Upper lobe of right lung (tissue), 1 donor: ENCODE data around the gene TTC34. TPM values are rescaled to one million over a fixed set of nuclear protein-coding genes. Genes with fewer than 3 reads are reported as not detected.

Experiments
- ATAC-seq: fragments of 200-7000 bp; cut with Tn5 transposase; one replicate; pipeline ENCODE4 v1.9.1; 2020; ENCODE audit warnings: mild to moderate bottlenecking, moderate library complexity
- DNase-seq: peaks from one replicate; pipeline ENCODE4 v3.0.0-alpha.2; 2020
- H3K27ac ChIP-seq: fragments of 200-600 bp; one replicate; pipeline ENCODE4 v1.8.0; 2022
- H3K27me3 ChIP-seq: fragments of 200-600 bp; one replicate; pipeline ENCODE4 v1.8.0; 2022; ENCODE audit warnings: mild to moderate bottlenecking
- H3K36me3 ChIP-seq: fragments of 200-600 bp; one replicate; pipeline ENCODE4 v1.8.0; 2022
- H3K4me1 ChIP-seq: fragments of 200-600 bp; one replicate; pipeline ENCODE4 v1.8.0; 2022
- H3K4me3 ChIP-seq: fragments of 200-600 bp; one replicate; pipeline ENCODE4 v1.8.0; 2022; ENCODE audit warnings: mild to moderate bottlenecking
- H3K9me3 ChIP-seq: fragments of 200-600 bp; one replicate; pipeline ENCODE4 v1.8.0; 2022
- intact Hi-C: fragments of 100-400 bp; cut with DNase I; formaldehyde crosslinking; loops from one replicate; pipeline ENCODE4 v1.11.0; 2022
- total RNA-seq: library from RNA; stranded (reverse); fragmentation: NEBNext Ultra II Directional; extraction: Animal tissue kit (Norgen Biotek cat#: 25700); gene quantifications from one replicate; pipeline ENCODE4 v1.2.1, GENCODE V29; 2021
- TF ChIP-seq, protein P1 (sequence below): fragments of 200-600 bp; IDR thresholded peaks from one replicate; pipeline ENCODE4 v1.8.0; 2022; ENCODE audit warnings: antibody characterized with exemption
- donor health status: DM: no; HTN: yes; CAD: no; lungs with severe emphysema.

TTC34 gene
- total RNA-seq, 1 donor from 2014 or later, result 1.3 TPM

GRCh38 chr1:2795926-2796325 lies 5.6 kb downstream of the TTC34 start:
- TF ChIP-seq, protein P1, sequence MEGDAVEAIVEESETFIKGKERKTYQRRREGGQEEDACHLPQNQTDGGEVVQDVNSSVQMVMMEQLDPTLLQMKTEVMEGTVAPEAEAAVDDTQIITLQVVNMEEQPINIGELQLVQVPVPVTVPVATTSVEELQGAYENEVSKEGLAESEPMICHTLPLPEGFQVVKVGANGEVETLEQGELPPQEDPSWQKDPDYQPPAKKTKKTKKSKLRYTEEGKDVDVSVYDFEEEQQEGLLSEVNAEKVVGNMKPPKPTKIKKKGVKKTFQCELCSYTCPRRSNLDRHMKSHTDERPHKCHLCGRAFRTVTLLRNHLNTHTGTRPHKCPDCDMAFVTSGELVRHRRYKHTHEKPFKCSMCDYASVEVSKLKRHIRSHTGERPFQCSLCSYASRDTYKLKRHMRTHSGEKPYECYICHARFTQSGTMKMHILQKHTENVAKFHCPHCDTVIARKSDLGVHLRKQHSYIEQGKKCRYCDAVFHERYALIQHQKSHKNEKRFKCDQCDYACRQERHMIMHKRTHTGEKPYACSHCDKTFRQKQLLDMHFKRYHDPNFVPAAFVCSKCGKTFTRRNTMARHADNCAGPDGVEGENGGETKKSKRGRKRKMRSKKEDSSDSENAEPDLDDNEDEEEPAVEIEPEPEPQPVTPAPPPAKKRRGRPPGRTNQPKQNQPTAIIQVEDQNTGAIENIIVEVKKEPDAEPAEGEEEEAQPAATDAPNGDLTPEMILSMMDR, result no peak
- peaks cover 45% of the 10 kb centered on the region for H3K27me3 ChIP-seq
- no peak for DNase-seq

GRCh38 chr1:2791027-2791760 lies 10.3 kb downstream of the TTC34 start:
- peaks cover 7% of the 10 kb centered on the region for H3K9me3 ChIP-seq
- TF ChIP-seq, protein P1, result no peak
- no peak overlapping the region for H3K4me3 ChIP-seq
- H3K27me3 ChIP-seq, result peaks cover 72% of the 10 kb centered on the region
- peak; percentile 21 for DNase-seq
- no peaks in the 10 kb centered on the region for H3K4me1 ChIP-seq
- no peaks in the 10 kb centered on the region for H3K36me3 ChIP-seq
- intact Hi-C loops, result loop anchor here (10.0 kb wide), 1 partner anchor 376 kb away; the partner anchor contains the start of gene PEX10
- no peak for ATAC-seq
- H3K27ac ChIP-seq, result no peak overlapping the region

More at GRCh38 chr1:2795926-2796325, 5.6 kb downstream of the TTC34 start:
- intact Hi-C loops, result loop anchor here (10.0 kb wide), 1 partner anchor 381 kb away; the partner anchor contains the start of gene PEX10
- Histone ChIP-seq H3K27ac (no peak overlapping the region), H3K4me3 (no peak overlapping the region), H3K4me1 (no peaks in the 10 kb centered on the region), H3K9me3 (peaks cover 7% of the 10 kb centered on the region), H3K36me3 (no peaks in the 10 kb centered on the region)
- ATAC-seq, result no peak

GRCh38 chr1:2789986-2790581 lies 11.4 kb downstream of the TTC34 start:
- peaks cover 73% of the 10 kb centered on the region for H3K27me3 ChIP-seq
- H3K4me1 ChIP-seq, result no peaks in the 10 kb centered on the region
- intact Hi-C loops, result loop anchor here (10.0 kb wide), 1 partner anchor 375 kb away; the partner anchor contains the start of gene PEX10
- no peak overlapping the region for H3K27ac ChIP-seq
- TF ChIP-seq, protein P1, result no peak
- no peak overlapping the region for H3K4me3 ChIP-seq
- DNase-seq, result peak; percentile 51
- no peaks in the 10 kb centered on the region for H3K36me3 ChIP-seq
- peaks cover 7% of the 10 kb centered on the region for H3K9me3 ChIP-seq
- no peak for ATAC-seq

DNA sequence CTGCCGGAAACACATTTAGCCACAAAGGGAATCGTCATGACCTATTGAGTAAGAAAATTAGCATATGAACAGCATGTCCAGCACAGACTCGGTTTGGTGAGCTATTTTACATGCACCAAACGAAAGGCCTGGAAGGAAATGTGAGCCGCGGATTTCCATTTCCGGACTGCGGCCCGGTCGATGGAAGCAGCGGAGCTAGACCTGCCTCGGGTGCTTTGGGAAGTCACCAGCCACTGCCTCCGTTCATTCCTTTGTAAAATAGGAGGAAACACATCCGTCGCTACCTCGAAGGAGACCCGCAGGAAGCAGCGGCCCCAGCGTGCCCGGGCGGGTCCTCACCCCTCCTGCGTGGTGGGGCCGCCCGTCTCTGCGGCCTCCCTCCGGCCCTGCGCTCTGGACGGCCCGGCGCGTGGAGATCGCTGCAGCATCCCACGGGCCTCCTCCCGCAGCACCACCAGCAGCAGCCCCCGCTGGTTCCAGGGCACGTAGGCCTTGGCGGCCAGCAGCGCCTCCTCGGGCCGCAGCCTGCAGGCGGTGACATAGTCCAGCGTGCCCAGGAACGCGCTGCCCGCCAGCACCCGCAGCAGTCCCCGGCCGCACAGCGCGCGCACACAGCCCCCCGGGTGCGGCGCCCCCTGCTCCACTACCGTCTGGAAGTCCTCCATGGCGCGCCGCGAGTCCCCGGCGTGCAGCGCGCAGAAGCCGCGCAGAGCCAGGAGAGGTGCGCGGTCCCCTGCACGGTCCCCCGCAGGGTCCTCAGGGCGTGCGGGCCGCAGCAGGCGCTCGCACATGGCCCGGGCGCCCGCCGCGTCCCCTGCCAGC lies 12.1 kb downstream of the TTC34 start:
- Histone ChIP-seq H3K4me3 (no peak overlapping the region), H3K9me3 (peaks cover 5% of the 10 kb centered on the region), H3K27me3 (peaks cover 73% of the 10 kb centered on the region), H3K4me1 (no peaks in the 10 kb centered on the region), H3K27ac (no peak overlapping the region), H3K36me3 (no peaks in the 10 kb centered on the region)
- TF ChIP-seq, protein P1, result no peak
- DNase-seq, result peak; percentile 51
- intact Hi-C loops, result no loop called here
- no peak for ATAC-seq

- Histone ChIP-seq H3K4me3 (no peak overlapping the region), H3K9me3 (no peaks in the 10 kb centered on the region), H3K27ac (no peak overlapping the region), H3K36me3 (no peaks in the 10 kb centered on the region), H3K27me3 (peaks cover 68% of the 10 kb centered on the region), H3K4me1 (no peaks in the 10 kb centered on the region)
- intact Hi-C loops, result no loop called here
- TF ChIP-seq, protein P1, result no peak
- no peak for ATAC-seq
- DNase-seq, result peak; percentile 44
These were observed 12.9 kb downstream of the TTC34 start for GRCh38 chr1:2788506-2789163.
